HG02763 (cell line): ENCODE results near the gene LIMS2.

Experiments used
- ATAC-seq: cut with Tn5 transposase; IDR thresholded peaks from one replicate; pipeline ENCODE4 v1.9.1; 2021; ENCODE audit warnings: mild to moderate bottlenecking, moderate library complexity; ENCODE audit not compliant: unreplicated experiment

LIMS2 gene

GRCh38 chr2:127608061-127609030 is 67.0 kb downstream of the LIMS2 start:
- ATAC-seq, result no peak

GRCh38 chr2:127607399-127607908 is 67.9 kb downstream of the LIMS2 start:
- ATAC-seq, result no peak

GRCh38 chr2:127606625-127607398 is 68.5 kb downstream of the LIMS2 start:
- ATAC-seq, result no peak

GRCh38 chr2:127605691-127606263 is 69.6 kb downstream of the LIMS2 start:
- no peak for ATAC-seq

GRCh38 chr2:127604986-127605385 is 70.3 kb downstream of the LIMS2 start:
- ATAC-seq, result no peak

- no peak for ATAC-seq
Measured at GRCh38 chr2:127599211-127599610, 76.1 kb downstream of the LIMS2 start.

- no peak for ATAC-seq
Measured at GRCh38 chr2:127598711-127599110, 76.6 kb downstream of the LIMS2 start.

- no peak for ATAC-seq
Measured at GRCh38 chr2:127597984-127598380, 77.3 kb downstream of the LIMS2 start.

GRCh38 chr2:127597046-127597983 is 78.0 kb downstream of the LIMS2 start:
- ATAC-seq, result no peak

- ATAC-seq, result no peak
Measured at GRCh38 chr2:127596311-127597045, 78.9 kb downstream of the LIMS2 start.

- ATAC-seq, result no peak
Measured at GRCh38 chr2:127594116-127594591, 81.2 kb downstream of the LIMS2 start.

GRCh38 chr2:127593228-127594115 is 81.9 kb downstream of the LIMS2 start:
- ATAC-seq, result no peak

GRCh38 chr2:127592761-127593227 is 82.5 kb downstream of the LIMS2 start:
- ATAC-seq, result no peak

- ATAC-seq, result peak; percentile 61
Measured at GRCh38 chr2:127591221-127591923, 84.0 kb downstream of the LIMS2 start.

- no peak for ATAC-seq
Measured at GRCh38 chr2:127590386-127591190, 84.7 kb downstream of the LIMS2 start.

GRCh38 chr2:127589841-127590240 is 85.5 kb downstream of the LIMS2 start:
- no peak for ATAC-seq

- no peak for ATAC-seq
Measured at GRCh38 chr2:127589358-127589757, 86.0 kb downstream of the LIMS2 start.
